Gastroesophageal sphincter (tissue), 3 donors: Measurements from ENCODE around the gene SLC17A9.

Source experiments
- POLR2A ChIP-seq, 2 donors: fragments of 450-650 bp; IDR thresholded peaks; one replicate each; pipeline ENCODE4 v1.6.1; 2017; ENCODE audit warnings: antibody characterized with exemption in 2 of 2, mild to moderate bottlenecking in 2 of 2, moderate library complexity in 1 of 2
- POLR2AphosphoS5 ChIP-seq: sonication (generic); formaldehyde crosslinking; IDR thresholded peaks from one replicate; pipeline ENCODE4 v1.6.1; 2017; ENCODE audit warnings: antibody characterized with exemption
- TF ChIP-seq, protein P1 (sequence below), 4 experiments: fragments of 200-600 bp in 2 of 4; fragments of 450-650 bp in 2 of 4; sonication (generic) in 1 of 4; IDR thresholded peaks; one replicate each; pipeline ENCODE4 v1.5.1; 2017 to 2019; ENCODE audit warnings: antibody characterized with exemption in 4 of 4, mild to moderate bottlenecking in 2 of 4, moderate library complexity in 2 of 4

DNA sequence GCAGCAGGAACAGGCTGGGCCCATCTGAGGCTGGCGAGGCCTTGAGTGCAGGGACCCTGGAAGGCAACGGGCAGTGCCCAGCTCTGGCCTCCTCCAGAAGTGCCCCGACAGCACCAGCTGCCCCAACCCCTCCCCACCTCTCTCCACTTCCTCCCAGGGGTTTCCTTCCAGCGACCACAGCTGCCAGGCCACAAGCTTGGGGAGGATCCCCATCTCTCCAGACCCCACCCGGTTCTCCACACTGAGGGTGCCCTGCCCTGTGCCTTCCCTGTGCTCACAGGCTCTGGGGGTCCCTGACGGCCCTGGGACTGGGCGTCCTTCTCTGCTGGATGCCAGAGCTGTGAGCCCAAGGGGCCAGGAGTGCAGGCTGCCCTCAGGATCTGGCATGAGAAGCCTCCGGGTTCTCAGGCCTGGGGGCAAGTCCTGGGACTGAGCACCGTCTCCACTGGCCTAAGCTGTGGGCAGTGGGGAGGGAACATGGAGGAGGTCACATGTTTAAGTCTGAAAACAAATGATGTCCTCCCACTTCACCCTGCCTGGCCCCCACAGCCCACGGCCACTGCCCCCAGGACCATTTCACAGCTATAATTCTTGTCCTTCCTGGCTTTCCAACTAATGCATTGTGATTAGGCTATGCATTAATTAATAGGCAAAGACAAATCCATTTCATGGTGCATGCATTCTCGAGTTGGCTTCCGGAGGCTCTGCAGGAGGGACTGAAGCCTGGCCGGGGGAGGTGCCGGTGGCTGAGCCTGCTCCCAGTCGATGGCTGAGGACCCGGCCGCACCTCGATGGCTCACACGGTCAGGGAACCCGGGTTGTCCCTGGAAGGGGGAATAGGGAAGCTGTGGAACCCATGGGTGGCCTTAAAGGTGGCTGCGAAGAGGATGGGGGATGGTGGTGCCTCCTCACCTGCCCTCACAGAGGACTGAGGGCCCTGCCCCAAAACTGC is 29.9 kb downstream of the SLC17A9 start:
- no peak for TF ChIP-seq POLR2AphosphoS5
- TF ChIP-seq, protein P1, sequence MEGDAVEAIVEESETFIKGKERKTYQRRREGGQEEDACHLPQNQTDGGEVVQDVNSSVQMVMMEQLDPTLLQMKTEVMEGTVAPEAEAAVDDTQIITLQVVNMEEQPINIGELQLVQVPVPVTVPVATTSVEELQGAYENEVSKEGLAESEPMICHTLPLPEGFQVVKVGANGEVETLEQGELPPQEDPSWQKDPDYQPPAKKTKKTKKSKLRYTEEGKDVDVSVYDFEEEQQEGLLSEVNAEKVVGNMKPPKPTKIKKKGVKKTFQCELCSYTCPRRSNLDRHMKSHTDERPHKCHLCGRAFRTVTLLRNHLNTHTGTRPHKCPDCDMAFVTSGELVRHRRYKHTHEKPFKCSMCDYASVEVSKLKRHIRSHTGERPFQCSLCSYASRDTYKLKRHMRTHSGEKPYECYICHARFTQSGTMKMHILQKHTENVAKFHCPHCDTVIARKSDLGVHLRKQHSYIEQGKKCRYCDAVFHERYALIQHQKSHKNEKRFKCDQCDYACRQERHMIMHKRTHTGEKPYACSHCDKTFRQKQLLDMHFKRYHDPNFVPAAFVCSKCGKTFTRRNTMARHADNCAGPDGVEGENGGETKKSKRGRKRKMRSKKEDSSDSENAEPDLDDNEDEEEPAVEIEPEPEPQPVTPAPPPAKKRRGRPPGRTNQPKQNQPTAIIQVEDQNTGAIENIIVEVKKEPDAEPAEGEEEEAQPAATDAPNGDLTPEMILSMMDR (IDR thresholded peaks at IDR 0.05): no peak
- TF ChIP-seq POLR2A (IDR thresholded peaks at IDR 0.05): no peak
